Central memory CD8-positive, alpha-beta T cell (primary cell): Measurements from ENCODE around the gene TYW1.
"Not testable (repeated sequence)": the region's sequence is repeated elsewhere in the genome, so short reads cannot be mapped to it uniquely, and the experiment has no call there.

Experiments used
- ATAC-seq: fragments of 150-1000 bp; cut with Tn5 transposase; replicated peaks from 2 replicates; pipeline ENCODE4 v1.10.0; 2022; ENCODE audit warnings: mild to moderate bottlenecking, moderate FRiP score, moderate number of reproducible peaks; ENCODE audit not compliant: poor library complexity, severe bottlenecking; ENCODE audit errors: extremely low read depth
- DNase-seq, 2 donors: peaks; one replicate each; pipeline ENCODE4 v3.0.0; 2021; ENCODE audit warnings: low spot score in 2 of 2
- H3K27ac Mint-ChIP-seq: one replicate; pipeline ENCODE4 v1.8.0; 2022; ENCODE audit warnings: low read depth, mild to moderate bottlenecking, moderate library complexity, mixed read lengths
- H3K27me3 Mint-ChIP-seq: one replicate; pipeline ENCODE4 v1.8.0; 2022; ENCODE audit warnings: mixed read lengths
- H3K36me3 Mint-ChIP-seq: one replicate; pipeline ENCODE4 v1.8.0; 2022; ENCODE audit warnings: mild to moderate bottlenecking, moderate library complexity, mixed read lengths; ENCODE audit not compliant: insufficient read depth
- H3K4me1 Mint-ChIP-seq: one replicate; pipeline ENCODE4 v1.8.0; 2022; ENCODE audit warnings: mixed read lengths
- H3K4me3 Mint-ChIP-seq: one replicate; pipeline ENCODE4 v1.8.0; 2022; ENCODE audit warnings: mild to moderate bottlenecking, moderate library complexity, mixed read lengths
- H3K9me3 Mint-ChIP-seq: one replicate; pipeline ENCODE4 v1.8.0; 2022; ENCODE audit warnings: mixed read lengths

TYW1 gene

DNA sequence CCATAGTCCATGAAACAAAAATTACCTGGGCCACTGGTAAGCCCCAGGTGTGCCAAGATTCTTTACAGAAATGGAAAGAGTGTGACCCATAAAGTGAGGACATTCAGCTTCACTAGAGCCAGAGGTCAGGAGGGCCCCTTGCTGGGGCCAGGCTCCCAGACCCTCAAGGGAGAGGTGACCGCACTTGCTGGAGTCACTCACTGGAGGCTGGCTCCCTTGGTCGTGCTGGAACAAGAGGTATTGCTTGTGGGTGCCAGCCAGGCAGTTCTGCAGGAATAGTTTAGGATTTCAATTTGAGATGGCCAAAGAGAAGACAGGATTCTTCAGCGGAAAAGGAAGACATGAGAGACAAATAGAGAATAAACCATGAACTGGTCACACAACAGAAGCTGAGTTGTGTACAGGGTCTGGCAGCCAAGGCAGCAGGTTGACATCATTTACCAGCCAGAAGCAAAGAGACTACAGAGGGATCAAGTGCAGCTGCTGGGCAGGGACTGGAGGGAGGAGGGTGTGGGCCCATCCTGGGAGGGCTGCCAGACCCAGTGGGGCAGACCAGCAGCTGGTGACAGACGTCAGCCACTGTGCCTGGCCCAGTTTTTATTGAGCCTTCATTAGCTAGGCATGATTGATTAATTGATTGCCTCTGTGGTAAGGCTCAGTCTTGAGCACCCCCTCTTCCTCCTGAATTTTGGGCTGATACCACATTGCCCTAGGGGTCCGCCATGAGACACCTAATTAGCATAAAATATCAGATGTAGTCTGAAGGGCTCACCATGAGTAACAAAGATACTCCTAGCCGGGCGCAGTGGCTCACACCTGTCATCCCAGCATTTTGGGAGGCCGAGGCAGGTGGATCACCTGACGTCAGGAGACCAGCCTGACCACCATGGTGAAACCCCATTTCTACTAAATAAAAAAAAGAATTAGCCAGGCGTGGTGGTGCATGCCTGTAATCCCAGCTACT, 40.1 kb downstream of the TYW1 start:
- not testable (repeated sequence) for ATAC-seq, H3K4me1 Mint-ChIP-seq, H3K27me3 Mint-ChIP-seq, H3K27ac Mint-ChIP-seq, H3K4me3 Mint-ChIP-seq, DNase-seq, H3K9me3 Mint-ChIP-seq
- peaks cover 24% of the 10 kb centered on the region for H3K36me3 Mint-ChIP-seq

DNA sequence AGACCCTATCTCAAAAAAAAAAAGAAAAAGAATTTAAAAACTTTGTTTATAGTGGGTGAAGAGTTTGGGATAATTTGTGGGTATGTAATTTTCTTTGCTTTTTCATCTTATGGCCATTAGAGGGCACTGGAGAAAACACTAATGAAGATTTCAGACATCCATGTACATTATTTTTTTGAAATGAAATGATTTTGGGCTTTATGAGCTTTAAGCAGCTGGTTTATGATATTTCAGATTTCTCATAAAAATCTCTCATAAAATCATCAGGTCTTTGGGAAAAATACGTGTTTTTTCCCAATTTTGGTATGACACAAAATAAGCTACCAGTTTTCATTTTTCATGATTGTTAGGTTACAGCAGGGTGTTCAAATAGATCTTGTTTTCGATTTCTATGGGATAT, 44.2 kb downstream of the TYW1 start:
- not testable (repeated sequence) for H3K9me3 Mint-ChIP-seq, H3K4me3 Mint-ChIP-seq, ATAC-seq, H3K27ac Mint-ChIP-seq, H3K27me3 Mint-ChIP-seq, DNase-seq
- H3K4me1 Mint-ChIP-seq, result peaks cover 12% of the 10 kb centered on the region
- peaks cover 10% of the 10 kb centered on the region for H3K36me3 Mint-ChIP-seq

DNA sequence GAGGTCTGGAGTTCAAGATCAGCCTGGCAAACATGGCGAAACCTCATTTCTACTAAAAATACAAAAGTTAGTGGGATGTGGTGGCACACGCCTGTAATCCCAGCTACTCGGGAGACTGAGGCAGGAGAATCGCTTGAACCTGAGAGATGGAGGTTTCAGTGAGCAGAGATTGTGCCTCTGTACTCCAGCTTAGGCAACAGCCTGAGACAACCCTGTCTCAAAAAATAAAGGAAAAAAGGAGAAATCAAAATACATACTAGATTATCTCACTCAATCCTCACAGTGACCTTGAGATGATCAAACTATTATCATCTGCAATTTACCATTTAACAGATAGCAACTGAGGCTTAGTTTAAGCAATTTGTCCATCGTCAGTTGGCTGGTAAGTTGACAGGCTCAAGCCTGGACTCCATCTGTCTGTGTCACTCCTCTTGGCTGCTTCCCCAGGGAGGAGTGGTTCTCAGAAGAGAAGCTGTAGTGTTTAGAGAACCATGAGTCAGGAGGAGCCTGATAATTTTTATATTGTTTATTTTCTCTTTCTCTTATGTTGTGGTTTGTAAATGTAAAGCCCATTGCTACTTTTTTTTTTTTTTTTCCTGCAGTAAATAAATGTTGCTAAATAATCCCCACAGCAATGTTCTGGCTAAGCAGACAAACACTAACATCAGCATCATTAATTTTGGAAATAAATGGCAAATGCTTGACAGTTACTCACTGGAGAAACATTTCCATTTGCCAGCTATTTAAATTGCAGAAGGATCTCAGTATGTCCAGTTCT, 46.3 kb downstream of the TYW1 start:
- H3K4me3 Mint-ChIP-seq, H3K36me3 Mint-ChIP-seq, H3K27me3 Mint-ChIP-seq, H3K27ac Mint-ChIP-seq, ATAC-seq, H3K9me3 Mint-ChIP-seq, DNase-seq: not testable (repeated sequence)
- peaks cover 14% of the 10 kb centered on the region for H3K4me1 Mint-ChIP-seq

DNA sequence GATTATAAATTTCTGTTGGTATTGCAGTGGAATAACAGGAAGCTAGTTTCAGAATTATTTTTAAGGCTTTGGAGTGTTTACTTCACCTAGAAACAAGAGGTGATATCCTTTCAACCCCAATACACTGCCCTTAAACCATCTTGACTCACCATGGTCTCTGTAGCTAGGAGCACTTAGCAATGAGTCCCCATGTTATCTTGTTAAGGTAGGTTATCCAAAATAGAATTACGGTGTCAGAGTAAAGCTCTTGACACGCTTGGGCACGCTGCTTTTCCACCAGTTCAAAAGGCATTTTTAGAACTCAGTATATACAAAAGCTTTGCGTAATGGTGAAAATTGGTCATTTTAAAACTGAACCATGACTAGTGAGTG, 46.9 kb downstream of the TYW1 start:
- peaks cover 14% of the 10 kb centered on the region for H3K4me1 Mint-ChIP-seq
- ATAC-seq, H3K4me3 Mint-ChIP-seq, H3K27me3 Mint-ChIP-seq, DNase-seq, H3K27ac Mint-ChIP-seq, H3K9me3 Mint-ChIP-seq, H3K36me3 Mint-ChIP-seq: not testable (repeated sequence)

DNA sequence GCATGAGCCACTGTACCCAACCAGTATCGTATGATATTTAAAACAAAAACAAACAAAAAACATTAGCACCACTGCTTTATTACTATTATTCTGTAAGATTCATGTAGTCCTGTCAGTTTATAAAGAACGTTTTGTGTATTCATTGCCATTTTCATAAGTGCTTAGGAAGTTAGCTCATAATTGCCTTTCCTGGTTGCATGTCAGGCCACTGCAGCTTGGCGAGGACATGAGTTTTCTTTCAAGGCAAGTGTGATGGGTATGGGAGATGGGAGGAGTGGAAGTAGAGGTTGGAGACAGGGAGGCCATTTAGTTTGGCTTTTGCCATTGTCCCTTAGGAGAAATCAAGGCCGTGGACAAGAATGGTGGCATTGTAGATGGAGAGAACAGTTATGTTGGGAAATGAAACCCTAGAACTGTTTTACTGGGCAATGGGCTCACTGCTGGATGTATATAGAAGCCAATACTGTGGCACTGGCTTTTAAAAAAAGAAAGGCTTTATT, 48.9 kb downstream of the TYW1 start:
- no peak for DNase-seq
- H3K4me3 Mint-ChIP-seq, result no peak overlapping the region
- no peaks in the 10 kb centered on the region for H3K27me3 Mint-ChIP-seq
- no peak overlapping the region for H3K27ac Mint-ChIP-seq
- peaks cover 7% of the 10 kb centered on the region for H3K36me3 Mint-ChIP-seq
- H3K9me3 Mint-ChIP-seq, result no peaks in the 10 kb centered on the region
- ATAC-seq, result no peak
- peaks cover 23% of the 10 kb centered on the region for H3K4me1 Mint-ChIP-seq

DNA sequence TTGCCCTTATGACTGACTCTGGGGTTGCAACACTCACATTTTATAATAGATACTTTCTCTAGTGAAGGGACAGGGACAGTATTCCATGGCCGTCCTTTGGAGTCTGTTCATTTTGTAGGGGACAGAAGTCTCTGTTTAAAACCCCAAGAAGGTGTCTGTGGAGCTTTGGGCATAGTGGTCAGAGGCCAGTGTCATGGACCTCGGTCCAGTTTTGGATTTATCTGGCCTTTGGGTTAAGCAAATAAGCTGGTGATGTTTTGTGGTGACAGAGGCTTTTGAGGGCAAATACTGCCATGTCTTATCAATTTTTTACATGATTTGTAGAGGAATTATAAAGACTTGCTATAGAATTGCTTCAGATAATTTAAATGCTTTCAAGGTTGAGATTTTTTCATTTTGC, 50.2 kb downstream of the TYW1 start:
- H3K4me3 Mint-ChIP-seq, H3K9me3 Mint-ChIP-seq, ATAC-seq, DNase-seq, H3K27ac Mint-ChIP-seq, H3K27me3 Mint-ChIP-seq: not testable (repeated sequence)
- H3K4me1 Mint-ChIP-seq, result peaks cover 31% of the 10 kb centered on the region
- H3K36me3 Mint-ChIP-seq, result peaks cover 16% of the 10 kb centered on the region

DNA sequence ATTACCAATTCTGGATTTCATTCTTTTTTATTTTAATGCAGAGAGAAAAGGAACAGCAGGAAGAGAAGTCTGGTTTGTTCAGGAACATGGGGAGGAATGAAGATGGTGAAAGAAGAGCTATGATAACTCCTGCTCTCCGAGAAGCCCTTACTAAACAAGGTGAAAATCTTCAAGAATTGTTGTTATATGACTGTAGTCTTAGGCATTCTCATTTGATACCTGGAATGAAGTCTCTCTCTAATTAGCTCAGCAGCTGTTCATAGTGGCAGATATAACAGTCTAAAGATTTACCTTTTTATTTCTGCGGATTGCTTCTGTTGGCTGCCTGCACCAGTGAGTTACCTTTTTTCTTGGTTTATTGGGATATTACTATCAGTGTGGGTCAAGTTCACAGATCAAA, 53.3 kb downstream of the TYW1 start:
- not testable (repeated sequence) for H3K27me3 Mint-ChIP-seq

DNA sequence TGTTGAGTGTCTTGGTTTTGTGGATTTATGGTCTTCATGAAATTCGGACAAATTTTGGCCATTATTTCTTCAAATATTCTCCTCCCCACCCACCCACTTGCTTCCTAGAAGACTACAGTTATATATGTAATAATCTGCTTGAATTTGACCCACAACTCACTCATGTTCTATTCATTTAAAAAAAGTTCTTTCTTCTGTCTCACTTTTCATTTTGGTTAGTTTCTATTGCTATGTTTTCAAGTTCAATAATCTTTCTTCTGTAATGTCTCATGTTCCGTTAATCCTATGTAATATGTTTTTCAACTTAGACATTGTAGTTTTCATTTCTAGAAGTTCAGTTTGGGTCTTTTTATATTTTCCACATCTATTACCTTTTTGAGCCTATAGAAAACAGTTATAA, 55.5 kb downstream of the TYW1 start:
- H3K27me3 Mint-ChIP-seq, H3K4me3 Mint-ChIP-seq, DNase-seq, ATAC-seq, H3K9me3 Mint-ChIP-seq: not testable (repeated sequence)
- H3K27ac Mint-ChIP-seq, result peak overlapping the region; percentile 19
- H3K4me1 Mint-ChIP-seq, result peaks cover 17% of the 10 kb centered on the region
- H3K36me3 Mint-ChIP-seq, result peaks cover 44% of the 10 kb centered on the region

More for the DNA sequence above, 53.3 kb downstream of the TYW1 start:
- H3K9me3 Mint-ChIP-seq, H3K4me3 Mint-ChIP-seq, ATAC-seq, DNase-seq: not testable (repeated sequence)
- H3K36me3 Mint-ChIP-seq, result peaks cover 33% of the 10 kb centered on the region
- H3K27ac Mint-ChIP-seq, result peak overlapping the region; percentile 47
- H3K4me1 Mint-ChIP-seq, result peaks cover 26% of the 10 kb centered on the region

DNA sequence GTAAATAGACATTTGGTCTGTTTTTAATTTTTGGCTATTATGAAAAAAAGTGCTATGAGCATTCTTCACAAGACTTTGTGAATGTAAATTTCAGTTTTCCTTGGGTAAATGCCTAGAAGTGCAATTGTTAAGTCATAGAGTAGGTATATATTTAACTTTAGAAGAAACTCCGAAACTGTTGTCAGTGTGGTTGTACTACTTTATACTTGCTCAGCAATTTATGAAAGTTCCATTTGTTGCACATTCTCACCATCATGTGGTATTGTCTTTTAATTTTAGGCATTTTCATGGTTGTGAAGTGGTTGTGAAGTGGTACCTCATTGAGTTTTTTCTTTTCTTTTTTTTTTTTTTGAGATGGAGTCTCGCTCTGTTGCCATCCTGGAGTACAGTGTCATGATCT, 60.0 kb downstream of the TYW1 start:
- Mint-ChIP-seq H3K27me3 (no peaks in the 10 kb centered on the region), H3K27ac (no peak overlapping the region), H3K36me3 (peaks cover 52% of the 10 kb centered on the region), H3K4me3 (no peak overlapping the region), H3K4me1 (no peaks in the 10 kb centered on the region), H3K9me3 (peaks cover 8% of the 10 kb centered on the region)
- no peak for DNase-seq
- ATAC-seq, result no peak

DNA sequence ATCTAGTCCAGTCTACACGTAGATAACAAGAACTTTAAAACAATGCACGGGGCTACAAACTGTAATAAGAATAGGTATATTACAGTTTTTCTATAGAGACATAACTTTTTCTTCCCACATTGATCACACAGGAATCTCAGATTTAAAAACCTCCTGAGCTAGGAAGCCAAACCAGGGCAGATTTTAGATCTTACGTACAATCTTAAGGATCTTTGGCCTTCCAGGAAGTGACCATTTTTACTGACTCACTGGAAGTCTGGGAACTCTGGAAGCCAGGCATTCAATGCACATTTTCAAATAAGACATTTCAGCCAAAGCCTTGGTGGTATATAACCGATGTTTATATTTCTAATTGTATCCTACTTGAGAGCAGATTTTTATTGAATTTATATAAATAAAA, 64.7 kb downstream of the TYW1 start:
- not testable (repeated sequence) for H3K4me3 Mint-ChIP-seq, H3K27ac Mint-ChIP-seq, DNase-seq, H3K4me1 Mint-ChIP-seq, H3K9me3 Mint-ChIP-seq, ATAC-seq, H3K27me3 Mint-ChIP-seq
- H3K36me3 Mint-ChIP-seq, result peaks cover 35% of the 10 kb centered on the region

DNA sequence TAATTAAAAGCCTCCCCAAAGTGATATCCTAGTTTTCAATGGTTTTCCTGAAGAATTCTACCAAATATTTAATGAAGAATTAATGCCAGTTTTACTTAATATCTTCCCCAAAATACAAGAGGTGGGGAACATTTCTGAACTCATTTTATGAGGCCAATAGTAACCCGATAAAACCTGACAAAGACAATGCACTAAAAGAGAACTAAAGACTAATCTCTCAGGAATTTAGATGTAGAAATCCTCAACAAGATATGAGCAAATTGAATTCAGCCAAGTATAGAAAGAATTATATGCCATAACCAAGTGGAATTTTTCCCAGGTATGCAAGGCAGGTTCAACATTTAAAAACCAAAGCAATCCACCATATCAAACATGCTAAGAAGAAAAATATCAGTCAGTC, 66.2 kb downstream of the TYW1 start:
- not testable (repeated sequence) for H3K27ac Mint-ChIP-seq, ATAC-seq
- H3K36me3 Mint-ChIP-seq, result peaks cover 30% of the 10 kb centered on the region

DNA sequence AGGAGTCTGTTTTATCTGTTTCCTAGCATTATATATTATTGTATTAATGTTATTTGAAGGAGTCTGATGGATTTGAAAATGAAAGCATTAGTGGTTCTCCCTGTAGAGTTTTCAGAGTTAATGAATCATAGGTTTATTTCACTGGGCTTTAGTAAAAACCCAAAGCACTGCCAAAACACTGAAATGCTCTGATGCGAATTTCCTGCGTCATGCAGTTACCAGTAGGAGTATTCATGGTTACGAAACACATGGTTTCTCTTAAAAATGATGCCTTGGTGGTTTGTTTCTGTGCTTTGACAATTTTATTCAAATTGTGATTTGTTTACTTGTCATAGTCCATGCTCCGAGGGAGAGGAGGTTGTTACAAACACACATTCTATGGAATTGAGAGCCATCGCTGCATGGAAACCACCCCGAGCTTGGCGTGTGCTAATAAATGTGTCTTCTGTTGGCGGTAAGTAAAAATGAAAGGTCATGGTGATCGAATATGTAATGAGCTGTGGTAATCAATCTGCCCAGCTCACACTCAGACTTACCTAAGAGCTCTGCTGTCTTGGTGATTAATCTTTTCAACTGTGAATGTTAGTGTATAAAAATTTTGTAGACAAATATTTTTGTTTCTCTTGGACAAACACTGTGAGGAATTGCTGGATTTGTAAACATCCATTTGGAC, 70.5 kb downstream of the TYW1 start:
- H3K27me3 Mint-ChIP-seq, H3K4me1 Mint-ChIP-seq, ATAC-seq, H3K4me3 Mint-ChIP-seq, H3K27ac Mint-ChIP-seq, DNase-seq: not testable (repeated sequence)
- H3K36me3 Mint-ChIP-seq, result peaks cover 30% of the 10 kb centered on the region
- peaks cover 12% of the 10 kb centered on the region for H3K9me3 Mint-ChIP-seq

More for the DNA sequence above, 66.2 kb downstream of the TYW1 start:
- not testable (repeated sequence) for DNase-seq, H3K27me3 Mint-ChIP-seq, H3K4me1 Mint-ChIP-seq, H3K9me3 Mint-ChIP-seq, H3K4me3 Mint-ChIP-seq
